ENCODE measurements around the gene TINCR. TPM values are rescaled to one million over a fixed set of nuclear protein-coding genes. Genes with fewer than 3 reads are reported as not detected.

TINCR gene
- total RNA-seq, 4 donors from 2014 or later = 0.33 to 0.51 (median 0.41) TPM

- no peak for TF ChIP-seq CTCF (IDR thresholded peaks at IDR 0.05; ENCODE audit: low read depth)
These were observed 3.7 kb downstream of the TINCR start for GRCh38 chr19:5563935-5564612.

GRCh38 chr19:5563008-5563431, 4.7 kb downstream of the TINCR start:
- TF ChIP-seq CTCF (IDR thresholded peaks at IDR 0.05; ENCODE audit: low read depth) = no peak

- no peak for TF ChIP-seq CTCF (IDR thresholded peaks at IDR 0.05; ENCODE audit: low read depth)
These were observed 5.5 kb downstream of the TINCR start for GRCh38 chr19:5562280-5562679.

GRCh38 chr19:5561559-5561958, 6.2 kb downstream of the TINCR start:
- TF ChIP-seq CTCF (IDR thresholded peaks at IDR 0.05; ENCODE audit: low read depth) = no peak

GRCh38 chr19:5560156-5560555, 7.6 kb downstream of the TINCR start:
- no peak for TF ChIP-seq CTCF (IDR thresholded peaks at IDR 0.05; ENCODE audit: low read depth)

GRCh38 chr19:5559804-5560133, 8.0 kb downstream of the TINCR start:
- TF ChIP-seq CTCF (IDR thresholded peaks at IDR 0.05; ENCODE audit: low read depth) = no peak

GRCh38 chr19:5558101-5558621, 9.6 kb downstream of the TINCR start:
- no peak for TF ChIP-seq CTCF (IDR thresholded peaks at IDR 0.05; ENCODE audit: low read depth)
